Measurements from ENCODE around the gene CAMK2B.
"Not testable (repeated sequence)": the region's sequence is repeated elsewhere in the genome, so short reads cannot be mapped to it uniquely, and the experiment has no call there.

The CAMK2B gene

DNA sequence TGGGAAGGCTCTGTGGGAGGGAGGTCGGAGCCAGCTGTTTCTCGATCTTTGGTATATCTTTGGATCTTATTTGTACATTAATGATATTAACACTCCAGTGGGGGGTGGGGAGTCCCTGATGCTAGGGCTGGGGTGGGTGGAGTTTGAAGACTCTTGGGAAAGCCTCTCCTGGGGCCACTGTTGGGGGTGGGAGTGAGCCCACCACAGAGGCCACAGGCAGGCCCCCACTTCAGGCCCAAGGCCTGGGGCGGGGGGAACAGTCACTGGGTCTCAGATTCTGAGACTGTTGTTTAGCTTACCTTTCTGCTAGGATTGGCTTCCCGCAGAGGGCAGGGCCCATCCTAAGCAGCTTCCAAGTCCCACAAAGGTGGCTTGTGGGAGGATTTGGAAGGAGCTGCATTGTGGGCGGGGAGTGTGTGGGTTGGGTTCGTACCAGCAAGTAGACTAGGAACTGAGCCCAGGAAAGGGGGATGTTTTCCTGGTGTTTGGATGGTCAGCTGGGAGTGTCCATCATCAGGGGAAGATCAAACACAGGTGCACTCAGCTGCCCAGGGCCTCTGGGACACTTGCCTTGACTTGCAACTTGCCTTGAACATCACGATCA is 112.7 kb downstream of the CAMK2B start:
- no peak for DNase-seq

GRCh38 chr7:44212018-44212417 is 113.4 kb downstream of the CAMK2B start:
- no peak for DNase-seq

- no peak for DNase-seq
Measured at GRCh38 chr7:44211126-44211675, 114.2 kb downstream of the CAMK2B start.

DNA sequence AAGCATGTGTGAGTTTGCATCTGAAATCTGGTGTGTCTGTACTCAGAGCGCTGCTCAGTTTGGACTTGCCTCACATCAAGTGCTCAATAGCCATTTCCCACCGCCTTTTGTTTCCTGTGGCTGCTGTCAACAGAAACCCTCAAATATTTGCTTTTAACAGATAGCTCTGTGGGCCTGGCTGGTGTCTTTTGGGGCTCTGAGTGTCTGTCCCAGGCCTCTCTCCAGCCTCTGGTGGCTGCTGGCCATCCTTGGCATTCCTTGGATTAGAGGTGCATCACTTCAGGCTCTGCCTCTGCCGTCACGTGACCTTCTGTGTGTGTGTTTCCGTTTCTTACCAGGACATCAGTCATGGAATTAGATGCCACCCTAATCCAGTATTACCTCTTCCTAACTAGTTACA is 115.3 kb downstream of the CAMK2B start:
- no peak for DNase-seq

- no peak for DNase-seq
Measured at GRCh38 chr7:44208085-44208484, 117.3 kb downstream of the CAMK2B start.

DNA sequence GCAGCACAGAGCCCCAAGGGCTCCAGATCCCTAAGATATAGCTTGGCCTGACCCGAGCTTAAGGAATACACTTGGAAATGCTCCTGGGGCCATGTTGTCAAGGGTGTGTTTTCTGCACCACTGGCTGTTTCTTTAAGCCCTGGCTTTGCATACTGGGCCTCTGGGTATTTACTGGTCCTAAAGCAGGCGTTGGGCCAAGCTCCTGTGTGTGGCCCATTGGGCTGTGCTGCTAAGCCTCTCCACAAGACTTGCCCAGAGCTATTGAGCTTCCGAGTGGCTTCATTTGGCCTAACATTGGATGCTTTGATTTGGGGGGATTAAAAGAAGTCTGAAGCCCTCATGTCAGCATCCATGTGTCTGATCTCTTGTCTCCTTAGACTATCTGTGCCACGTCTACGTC is 119.4 kb downstream of the CAMK2B start:
- no peak for DNase-seq

GRCh38 chr7:44201813-44202212 is 123.6 kb downstream of the CAMK2B start:
- no peak for DNase-seq

DNA sequence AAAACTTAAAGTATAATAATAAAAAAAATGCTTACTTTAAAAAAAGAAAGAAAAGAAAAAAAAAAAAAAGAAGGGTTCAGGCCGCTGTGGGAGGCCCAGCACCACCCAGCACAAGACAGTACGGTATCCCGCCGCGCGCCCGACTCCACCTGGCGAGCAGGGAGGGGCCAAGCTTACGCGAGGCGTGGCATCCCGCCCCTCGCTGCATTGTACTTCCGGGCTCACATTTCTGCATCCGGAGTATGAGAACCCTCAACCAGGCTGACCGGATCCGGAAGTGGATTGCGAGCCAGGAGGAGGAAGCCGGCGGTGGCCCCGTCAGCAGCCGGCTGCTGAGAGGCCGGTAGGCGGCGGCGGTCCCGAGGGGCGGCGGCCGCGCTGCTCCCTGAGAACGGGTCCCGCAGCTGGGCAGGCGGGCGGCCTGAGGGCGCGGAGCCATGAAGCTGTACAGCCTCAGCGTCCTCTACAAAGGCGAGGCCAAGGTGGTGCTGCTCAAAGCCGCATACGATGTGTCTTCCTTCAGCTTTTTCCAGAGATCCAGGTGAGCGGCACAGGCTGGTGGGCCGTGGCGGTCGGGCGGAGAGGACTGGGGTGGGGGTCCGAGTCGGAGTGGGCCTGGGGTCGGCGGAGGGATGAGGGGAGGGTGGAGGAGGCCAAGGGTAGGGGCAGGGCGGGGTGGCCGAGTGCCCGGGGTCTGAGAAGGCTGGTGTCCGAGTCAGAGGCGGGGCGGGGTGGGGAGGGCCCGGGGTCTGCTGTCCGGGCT is 124.5 kb downstream of the CAMK2B start, which contains the start of gene YKT6:
TSS of gene YKT6 (plus strand) at position 280 of the 763 bp plus-strand sequence. CDS start at position 438, 158 bp downstream.
- DNase-seq = peak; percentile 97

GRCh38 chr7:44200163-44200562 is 125.2 kb downstream of the CAMK2B start:
- not testable (repeated sequence) for DNase-seq

GRCh38 chr7:44197474-44197873 is 127.9 kb downstream of the CAMK2B start:
- no peak for DNase-seq

- peak; percentile 42 for DNase-seq
Measured at GRCh38 chr7:44196450-44196872, 128.9 kb downstream of the CAMK2B start.

DNA sequence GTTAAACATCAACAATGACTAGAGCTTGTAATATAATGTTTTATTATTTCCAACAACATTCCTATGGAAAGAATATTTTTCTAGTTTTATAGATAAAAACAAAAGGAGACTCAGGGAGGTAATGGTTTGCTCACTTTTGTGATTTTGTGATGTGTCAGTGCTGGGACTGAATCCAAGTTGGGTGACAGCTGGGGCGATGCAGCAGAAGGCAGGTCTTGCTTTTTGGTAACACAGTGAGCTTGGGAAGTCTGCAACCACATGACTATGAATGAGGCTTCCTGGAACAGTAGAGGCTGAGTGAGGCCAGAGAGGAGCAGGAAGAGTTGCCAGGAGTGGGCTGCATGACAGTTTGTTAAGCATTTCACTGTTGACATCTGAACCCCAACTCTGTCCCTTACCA is 129.5 kb downstream of the CAMK2B start:
- no peak for DNase-seq

GRCh38 chr7:44194562-44195145 is 130.7 kb downstream of the CAMK2B start:
- DNase-seq = no peak

- DNase-seq = no peak
Measured at GRCh38 chr7:44194069-44194468, 131.3 kb downstream of the CAMK2B start.

DNA sequence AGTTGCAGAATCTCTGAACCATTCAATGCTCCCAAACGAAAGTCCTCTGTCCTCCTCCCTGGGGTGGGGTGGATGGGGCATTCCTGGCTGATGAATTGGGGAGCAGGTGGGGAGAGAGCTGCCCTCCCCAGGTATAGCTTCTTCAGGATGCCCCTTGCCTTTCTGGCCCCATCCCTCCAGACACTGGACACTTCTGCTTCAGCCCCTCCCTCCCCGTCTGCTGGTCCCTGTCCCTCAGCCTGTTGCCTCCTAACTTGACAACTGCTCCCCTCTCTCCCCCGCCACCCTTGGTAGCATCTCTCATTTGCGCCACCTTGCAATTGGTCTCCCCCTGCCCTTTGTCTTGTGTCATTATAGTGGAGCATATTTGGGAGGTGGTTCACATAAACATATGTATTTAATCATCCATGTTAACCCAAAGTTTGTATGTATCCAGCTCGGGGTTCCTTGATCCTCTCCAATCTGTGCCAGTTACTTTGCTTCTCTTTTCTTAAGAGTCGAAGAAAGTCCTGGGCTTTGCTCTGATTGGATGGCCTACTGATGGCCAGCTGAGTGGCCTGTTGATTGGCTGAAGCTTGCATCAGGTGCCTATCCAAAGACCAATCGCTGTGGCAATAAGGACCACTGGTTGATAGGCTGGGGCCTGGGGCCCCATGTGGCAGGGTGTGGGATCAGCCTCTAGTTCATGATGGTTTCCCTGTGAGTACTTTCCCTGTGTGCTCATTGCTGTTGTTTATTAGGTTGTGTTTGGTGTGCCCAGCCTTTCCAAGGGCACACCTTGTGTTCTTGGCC is 132.2 kb downstream of the CAMK2B start:
- no peak for DNase-seq

DNA sequence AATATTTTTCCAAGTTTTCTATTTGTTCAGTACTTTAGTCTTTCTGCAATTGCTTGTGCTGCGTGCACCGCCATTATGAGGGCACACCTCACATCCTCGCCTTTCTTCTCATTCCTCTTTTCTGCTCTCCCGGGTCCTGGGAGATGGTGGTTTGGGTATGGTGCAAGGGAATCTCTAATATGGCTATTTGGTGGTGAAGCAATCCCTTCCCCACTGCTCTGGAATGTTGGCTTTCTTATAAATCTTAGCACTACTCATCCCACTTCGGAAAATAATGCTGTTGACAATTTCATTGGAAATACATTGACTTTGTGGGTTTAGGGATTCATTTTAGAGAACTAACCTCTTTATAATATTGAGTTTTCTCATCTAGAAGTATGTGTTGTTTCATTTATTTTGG is 134.2 kb downstream of the CAMK2B start:
- DNase-seq = no peak

DNA sequence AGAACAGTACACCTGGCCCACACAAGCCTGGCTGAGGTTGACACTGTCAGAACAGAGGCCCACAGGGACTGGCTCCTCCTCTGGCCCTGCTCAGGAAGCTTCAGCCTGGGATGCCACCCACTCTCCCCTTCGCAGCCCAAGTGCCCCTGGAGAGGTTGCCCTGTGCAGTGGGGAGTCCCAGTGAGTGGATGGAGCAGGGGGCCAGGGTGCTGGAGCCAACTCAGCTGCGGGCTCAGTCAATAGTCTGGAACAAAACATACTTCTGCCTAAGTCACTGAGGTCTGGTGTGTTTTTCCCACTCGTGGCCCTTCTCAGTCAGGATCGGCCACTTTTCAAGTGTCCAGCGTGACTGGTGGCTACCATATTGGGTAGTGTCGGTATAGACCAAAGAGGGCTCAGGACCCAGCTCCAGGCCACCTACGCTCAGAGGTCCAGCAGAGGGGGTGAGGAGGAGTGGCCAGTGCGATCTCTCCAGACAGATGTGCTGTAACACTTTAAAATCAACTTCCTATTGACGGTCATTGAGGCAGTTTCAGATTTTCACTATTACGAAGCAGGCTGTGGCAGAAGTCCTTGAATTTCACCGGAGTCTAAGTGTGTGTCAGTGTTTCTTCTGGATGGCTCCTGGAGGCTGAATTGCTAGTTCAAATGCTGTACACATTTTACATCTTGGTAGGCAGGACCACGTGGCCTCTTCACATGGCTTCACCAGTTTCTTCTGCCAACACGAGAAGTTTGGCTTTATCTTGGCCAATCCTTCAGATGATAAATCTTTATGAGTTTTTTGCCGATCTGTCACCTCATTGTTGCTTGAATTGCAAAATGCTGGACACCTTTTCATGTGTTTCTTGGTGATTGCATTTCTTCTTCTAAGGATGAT is 135.2 kb downstream of the CAMK2B start:
- peak; percentile 40 for DNase-seq

DNA sequence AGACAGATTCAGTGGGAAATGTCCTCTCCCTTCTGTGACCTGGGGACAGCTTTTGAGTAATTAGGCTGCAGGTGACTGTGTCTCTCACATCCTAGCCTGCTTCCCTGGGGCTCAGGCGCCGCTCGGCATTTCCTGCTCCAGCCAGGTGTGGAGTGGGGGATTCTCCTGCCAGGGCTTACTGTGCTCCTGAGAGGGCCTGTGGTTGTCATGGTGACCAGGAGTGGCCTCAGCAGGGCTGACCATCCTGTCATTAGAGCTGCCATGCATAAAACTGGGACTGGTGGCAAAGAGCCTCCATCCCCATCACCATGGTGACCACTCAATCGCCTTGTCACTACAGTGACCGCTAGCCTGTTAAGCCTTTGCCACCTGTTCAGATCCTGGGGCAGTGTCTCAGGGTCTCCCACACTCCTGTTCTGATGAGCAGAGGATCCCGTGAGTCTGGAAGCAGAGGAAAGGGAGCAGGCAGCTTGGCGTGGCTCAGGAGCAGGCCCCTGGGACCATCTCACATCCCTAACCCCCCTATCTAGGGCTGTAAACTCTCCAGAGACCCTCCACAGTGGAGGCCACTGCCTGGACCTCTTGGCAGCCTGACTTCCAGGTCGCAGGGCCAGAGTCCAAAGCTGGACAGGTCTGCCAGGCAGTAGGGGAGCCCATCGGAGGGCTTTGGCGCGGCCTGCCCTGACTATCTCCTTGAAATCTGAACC is 136.0 kb downstream of the CAMK2B start, which contains the start of gene GCK:
TSS of gene GCK (minus strand) at position 154 of the 707 bp plus-strand sequence. CDS start 486 bp downstream, outside the sequence.
- peak; percentile 84 for DNase-seq

- DNase-seq = no peak
Measured at GRCh38 chr7:44188480-44189225, 136.7 kb downstream of the CAMK2B start.

All from NCI-H1092 treated with DMSO at 0.1 percent for 48 hours (cell line).